Ishikawa (cell line): Measurements from ENCODE around the gene FBXW5.

Experiments used
- CEBPB ChIP-seq: IDR thresholded peaks from 2 replicates; pipeline ENCODE4 v1.6.1; 2012
- EP300 ChIP-seq: IDR thresholded peaks from 2 replicates; pipeline ENCODE4 v1.6.1; 2012; ENCODE audit warnings: borderline replicate concordance
- FOXM1 ChIP-seq: IDR thresholded peaks from 2 replicates; pipeline ENCODE4 v1.6.1; 2012; ENCODE audit warnings: low read depth, borderline replicate concordance
- RAD21 ChIP-seq: IDR thresholded peaks from 2 replicates; pipeline ENCODE4 v1.6.1; 2012; ENCODE audit warnings: low read depth
- TAF1 ChIP-seq: IDR thresholded peaks from 2 replicates; pipeline ENCODE4 v1.6.1; 2012; ENCODE audit warnings: low read depth, mild to moderate bottlenecking
- TEAD4 ChIP-seq: IDR thresholded peaks from 2 replicates; pipeline ENCODE4 v1.6.1; 2012
- YY1 ChIP-seq: IDR thresholded peaks from 2 replicates; pipeline ENCODE4 v1.6.1; 2012; ENCODE audit warnings: low read depth
- ZBTB7A ChIP-seq: IDR thresholded peaks from 2 replicates; pipeline ENCODE4 v1.6.1; 2012; ENCODE audit warnings: low read depth
- TF ChIP-seq, protein P1 (sequence below): IDR thresholded peaks from 2 replicates; pipeline ENCODE4 v1.6.1; 2012; ENCODE audit warnings: low read depth, mild to moderate bottlenecking
- TF ChIP-seq, protein P2 (sequence below): IDR thresholded peaks from 2 replicates; pipeline ENCODE4 v1.6.1; 2012
- TF ChIP-seq, protein P3 (sequence below): IDR thresholded peaks from 2 replicates; pipeline ENCODE4 v1.6.1; 2012

DNA sequence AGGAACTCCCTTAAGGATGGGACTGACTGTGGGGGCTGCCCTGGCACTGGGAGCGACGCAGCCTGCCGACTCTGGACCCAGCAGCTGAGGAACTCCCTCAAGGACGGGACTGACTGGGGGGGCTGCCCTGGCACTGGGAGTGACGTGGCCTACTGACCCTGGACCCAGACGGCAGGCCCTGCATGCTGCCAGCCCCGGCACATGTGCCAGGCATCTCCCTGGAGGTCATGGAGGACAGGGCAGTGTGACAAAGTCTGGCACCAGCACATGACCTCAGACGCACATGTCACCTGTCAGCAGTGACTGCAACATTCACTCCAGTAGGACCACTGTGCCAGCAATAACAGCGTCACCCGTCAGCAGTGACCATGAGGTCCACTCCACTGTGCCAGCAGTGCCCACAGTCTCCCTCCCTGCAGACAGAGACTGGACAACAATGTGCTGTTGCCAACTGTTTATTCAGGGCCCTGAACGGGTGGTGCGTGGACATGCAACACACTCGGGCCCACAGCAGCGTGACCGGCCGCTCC lies 4.5 kb downstream of the FBXW5 start:
- TF ChIP-seq RAD21 (no peak), ZBTB7A (no peak), TEAD4 (no peak), EP300 (no peak), TAF1 (no peak), YY1 (no peak), CEBPB (no peak), FOXM1 (no peak)
- TF ChIP-seq, protein P1, sequence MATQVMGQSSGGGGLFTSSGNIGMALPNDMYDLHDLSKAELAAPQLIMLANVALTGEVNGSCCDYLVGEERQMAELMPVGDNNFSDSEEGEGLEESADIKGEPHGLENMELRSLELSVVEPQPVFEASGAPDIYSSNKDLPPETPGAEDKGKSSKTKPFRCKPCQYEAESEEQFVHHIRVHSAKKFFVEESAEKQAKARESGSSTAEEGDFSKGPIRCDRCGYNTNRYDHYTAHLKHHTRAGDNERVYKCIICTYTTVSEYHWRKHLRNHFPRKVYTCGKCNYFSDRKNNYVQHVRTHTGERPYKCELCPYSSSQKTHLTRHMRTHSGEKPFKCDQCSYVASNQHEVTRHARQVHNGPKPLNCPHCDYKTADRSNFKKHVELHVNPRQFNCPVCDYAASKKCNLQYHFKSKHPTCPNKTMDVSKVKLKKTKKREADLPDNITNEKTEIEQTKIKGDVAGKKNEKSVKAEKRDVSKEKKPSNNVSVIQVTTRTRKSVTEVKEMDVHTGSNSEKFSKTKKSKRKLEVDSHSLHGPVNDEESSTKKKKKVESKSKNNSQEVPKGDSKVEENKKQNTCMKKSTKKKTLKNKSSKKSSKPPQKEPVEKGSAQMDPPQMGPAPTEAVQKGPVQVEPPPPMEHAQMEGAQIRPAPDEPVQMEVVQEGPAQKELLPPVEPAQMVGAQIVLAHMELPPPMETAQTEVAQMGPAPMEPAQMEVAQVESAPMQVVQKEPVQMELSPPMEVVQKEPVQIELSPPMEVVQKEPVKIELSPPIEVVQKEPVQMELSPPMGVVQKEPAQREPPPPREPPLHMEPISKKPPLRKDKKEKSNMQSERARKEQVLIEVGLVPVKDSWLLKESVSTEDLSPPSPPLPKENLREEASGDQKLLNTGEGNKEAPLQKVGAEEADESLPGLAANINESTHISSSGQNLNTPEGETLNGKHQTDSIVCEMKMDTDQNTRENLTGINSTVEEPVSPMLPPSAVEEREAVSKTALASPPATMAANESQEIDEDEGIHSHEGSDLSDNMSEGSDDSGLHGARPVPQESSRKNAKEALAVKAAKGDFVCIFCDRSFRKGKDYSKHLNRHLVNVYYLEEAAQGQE: no peak
- TF ChIP-seq, protein P2, sequence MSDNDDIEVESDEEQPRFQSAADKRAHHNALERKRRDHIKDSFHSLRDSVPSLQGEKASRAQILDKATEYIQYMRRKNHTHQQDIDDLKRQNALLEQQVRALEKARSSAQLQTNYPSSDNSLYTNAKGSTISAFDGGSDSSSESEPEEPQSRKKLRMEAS: no peak
- TF ChIP-seq, protein P3, sequence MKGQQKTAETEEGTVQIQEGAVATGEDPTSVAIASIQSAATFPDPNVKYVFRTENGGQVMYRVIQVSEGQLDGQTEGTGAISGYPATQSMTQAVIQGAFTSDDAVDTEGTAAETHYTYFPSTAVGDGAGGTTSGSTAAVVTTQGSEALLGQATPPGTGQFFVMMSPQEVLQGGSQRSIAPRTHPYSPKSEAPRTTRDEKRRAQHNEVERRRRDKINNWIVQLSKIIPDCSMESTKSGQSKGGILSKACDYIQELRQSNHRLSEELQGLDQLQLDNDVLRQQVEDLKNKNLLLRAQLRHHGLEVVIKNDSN: no peak
